Subcutaneous adipose tissue (tissue), 4 donors: Measurements from ENCODE around the gene SH2D6. TPM values are rescaled to one million over a fixed set of nuclear protein-coding genes. Genes with fewer than 3 reads are reported as not detected.

ENCODE experiments used
- CTCF ChIP-seq: fragments of 450-650 bp; IDR thresholded peaks from one replicate; pipeline ENCODE4 v1.5.1; 2016; ENCODE audit warnings: low read depth, mild to moderate bottlenecking, control low read depth, antibody characterized with exemption, moderate library complexity
- total RNA-seq, 4 donors: library from RNA; depleted of rRNA; stranded (reverse); fragments of >200 nt; gene quantifications; one replicate each; pipeline ENCODE4 v1.1.0, GENCODE V29; 2016

Gene SH2D6
- total RNA-seq, 4 donors from 2014 or later = 2.8 TPM; not detected in 3

GRCh38 chr2:85410584-85411404 lies 7.7 kb upstream of the SH2D6 start:
- TF ChIP-seq CTCF = no peak

GRCh38 chr2:85411405-85411748 lies 7.1 kb upstream of the SH2D6 start:
- no peak for TF ChIP-seq CTCF

GRCh38 chr2:85413592-85414420 lies 4.7 kb upstream of the SH2D6 start:
- TF ChIP-seq CTCF = no peak

- no peak for TF ChIP-seq CTCF
Observed at GRCh38 chr2:85414761-85415553, 3.6 kb upstream of the SH2D6 start.

- no peak for TF ChIP-seq CTCF
Observed at GRCh38 chr2:85415980-85416650, 2.4 kb upstream of the SH2D6 start.

- TF ChIP-seq CTCF = no peak
Observed at GRCh38 chr2:85419009-85419675, 628 bp downstream of the SH2D6 start.
